SKM-1 (cell line): Measurements from ENCODE around the gene KLHL29.

ENCODE experiments used
- DNase-seq: peaks from one replicate; lab custom pipeline; 2025; ENCODE audit not compliant: unreplicated experiment; lab: John Stamatoyannopoulos, UW

Gene KLHL29

GRCh38 chr2:23645230-23645808, 260.3 kb downstream of the KLHL29 start:
- DNase-seq: no peak

GRCh38 chr2:23647563-23647962, 262.6 kb downstream of the KLHL29 start:
- no peak for DNase-seq

DNA sequence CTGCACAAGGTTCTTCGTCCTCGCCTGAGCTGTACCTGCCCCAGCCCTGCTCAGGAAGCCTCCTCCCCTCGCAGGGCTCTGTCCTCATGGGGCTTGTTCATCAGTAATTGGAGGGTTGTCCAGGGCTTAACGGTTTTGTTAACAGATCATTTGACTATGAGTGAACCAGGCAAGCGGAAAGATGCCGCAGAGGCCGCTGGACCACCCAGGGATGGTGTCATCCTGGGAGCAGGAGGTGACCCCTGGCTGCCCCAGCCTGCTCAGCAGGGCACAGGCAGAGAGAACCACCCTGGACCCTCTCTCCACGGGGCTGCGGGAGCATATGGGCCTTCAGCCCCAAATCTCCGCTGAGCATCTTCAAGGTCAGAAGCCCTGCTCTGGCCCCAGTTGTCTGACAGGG, 264.3 kb downstream of the KLHL29 start:
- DNase-seq: no peak

DNA sequence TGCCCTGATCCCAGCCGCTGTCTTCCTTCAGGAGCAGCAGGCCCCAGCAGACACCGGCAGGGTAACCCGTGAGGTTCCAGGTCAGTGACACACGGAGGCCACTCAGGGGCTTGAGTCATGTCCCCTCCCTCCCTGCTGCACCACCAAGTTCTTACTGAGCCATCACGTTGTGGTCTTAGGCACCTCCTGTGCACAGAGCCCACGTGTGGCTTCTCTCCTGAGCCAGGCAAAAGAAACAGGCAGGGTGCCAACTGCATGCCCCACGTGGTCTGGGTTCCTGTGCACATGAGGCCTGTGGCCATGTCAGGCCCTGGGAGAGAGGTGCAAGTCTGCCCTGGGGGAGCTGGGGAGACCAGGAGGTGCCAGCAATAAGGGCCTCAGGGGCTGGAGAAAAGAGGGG, 264.8 kb downstream of the KLHL29 start:
- DNase-seq: no peak

GRCh38 chr2:23651187-23652080, 266.5 kb downstream of the KLHL29 start:
- DNase-seq: no peak

GRCh38 chr2:23653326-23653725, 268.3 kb downstream of the KLHL29 start:
- DNase-seq: no peak

DNA sequence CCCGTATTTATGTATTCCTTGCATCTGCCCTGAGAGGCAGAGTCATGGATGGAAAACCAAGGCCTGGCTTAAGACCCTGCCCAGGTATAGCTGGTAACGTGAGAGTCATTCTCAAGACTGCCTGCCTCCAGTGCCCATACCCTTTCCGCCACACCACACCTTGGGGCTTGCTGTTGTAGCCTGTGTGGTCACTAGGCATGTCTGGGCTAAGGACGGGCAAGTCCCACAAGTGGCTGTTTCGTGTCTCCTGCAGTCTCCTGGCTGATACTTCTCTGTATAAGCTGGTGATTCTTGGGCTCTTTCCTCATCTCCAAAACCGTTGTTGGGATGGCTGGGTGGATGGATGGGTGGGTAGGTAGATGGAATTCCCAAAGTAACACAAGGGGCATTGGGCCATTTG, 269.8 kb downstream of the KLHL29 start:
- DNase-seq: no peak

DNA sequence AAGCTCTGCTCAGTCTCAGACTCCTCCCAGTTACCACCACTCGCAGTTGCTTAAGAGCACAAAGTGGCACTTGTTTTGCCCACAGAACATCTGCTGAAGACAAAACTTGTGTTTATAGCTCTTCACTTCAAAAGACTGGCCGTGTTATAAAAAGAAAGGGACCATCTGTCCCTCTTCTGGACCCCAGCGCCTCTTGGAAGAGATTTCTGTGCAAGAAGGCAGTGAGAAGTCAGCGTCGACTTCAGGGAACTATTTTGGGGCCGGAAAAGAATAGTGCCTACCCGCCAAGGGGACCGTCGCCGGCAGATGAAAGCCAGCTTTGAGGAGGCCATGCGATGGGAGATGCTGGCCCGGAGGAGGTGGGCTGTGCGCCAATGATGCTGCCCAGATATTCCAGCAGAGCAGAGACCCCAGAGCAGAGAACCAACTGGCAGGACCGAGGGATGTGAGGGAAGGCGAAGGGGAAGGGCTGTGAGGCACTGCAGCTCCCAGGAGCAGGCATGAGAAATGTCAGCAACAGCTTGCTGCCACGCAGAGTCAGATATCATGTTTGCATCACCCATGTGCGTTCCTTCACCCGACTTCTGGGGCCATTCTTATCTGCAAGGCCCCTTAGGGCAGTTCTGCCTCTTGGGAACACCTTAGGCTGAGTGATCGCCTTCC, 271.1 kb downstream of the KLHL29 start:
- no peak for DNase-seq

- no peak for DNase-seq
Measured at GRCh38 chr2:23656597-23656973, 271.6 kb downstream of the KLHL29 start.

GRCh38 chr2:23657371-23657770, 272.4 kb downstream of the KLHL29 start:
- DNase-seq: no peak

GRCh38 chr2:23657934-23658333, 273.0 kb downstream of the KLHL29 start:
- DNase-seq: no peak

GRCh38 chr2:23658466-23658942, 273.5 kb downstream of the KLHL29 start:
- DNase-seq: no peak

DNA sequence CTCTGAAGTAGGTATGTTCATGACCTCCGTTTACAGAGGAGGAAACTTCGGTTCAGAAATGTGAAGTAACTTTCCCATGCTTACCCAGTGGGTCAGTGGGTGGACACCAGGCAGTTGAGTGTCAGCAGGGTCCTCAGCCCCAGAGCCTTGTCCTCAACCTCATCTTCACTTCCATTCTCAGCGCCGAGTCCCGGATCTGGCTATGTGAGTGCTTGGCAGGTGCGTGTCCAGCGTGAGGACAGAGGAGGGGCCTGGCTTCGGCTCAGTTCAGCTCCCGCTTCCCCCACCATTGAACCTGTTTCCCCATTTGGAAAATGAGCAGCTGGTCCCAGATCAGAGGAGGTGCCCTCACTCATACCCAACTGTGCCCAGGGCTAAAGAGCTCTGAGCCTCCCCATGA, 274.3 kb downstream of the KLHL29 start:
- no peak for DNase-seq

DNA sequence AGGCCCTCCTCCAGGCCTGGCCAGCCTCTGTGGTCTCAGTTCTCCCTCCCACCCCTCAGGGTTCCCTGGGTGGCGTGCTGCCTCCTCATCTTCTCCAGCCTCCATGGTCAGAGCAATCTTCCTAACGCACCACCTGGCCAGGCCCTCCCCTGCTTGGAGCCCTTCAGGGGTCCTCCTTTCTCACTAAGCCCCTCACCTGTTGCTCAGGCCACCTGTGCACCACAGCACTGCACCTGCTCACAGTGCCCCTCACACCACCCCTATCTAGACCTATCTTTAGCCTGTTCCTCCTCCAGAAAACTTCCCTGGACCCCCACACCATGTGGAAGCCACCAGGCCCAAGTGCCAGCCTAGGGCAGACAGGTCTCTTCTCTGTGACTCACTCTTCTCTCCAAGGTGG, 274.8 kb downstream of the KLHL29 start:
- no peak for DNase-seq

DNA sequence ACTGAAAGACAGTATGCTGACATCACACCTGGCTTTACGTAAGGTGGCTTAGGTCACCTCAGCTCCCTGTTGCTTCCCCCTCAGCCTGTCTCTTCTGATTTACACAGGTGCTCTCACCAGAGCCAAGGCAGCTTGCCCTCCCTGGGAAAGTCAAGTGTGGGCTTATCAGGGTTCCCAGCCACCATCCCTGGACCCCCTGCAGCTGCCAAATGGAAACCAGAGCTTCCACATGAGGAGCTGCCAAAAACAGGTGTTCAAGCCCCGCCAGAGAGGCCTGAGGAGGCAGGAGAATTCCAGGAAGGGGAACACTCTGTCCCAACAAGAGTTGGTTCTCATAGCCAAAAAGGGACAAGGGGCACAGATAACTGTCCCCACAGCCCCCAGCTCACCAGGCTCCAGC, 275.3 kb downstream of the KLHL29 start:
- DNase-seq: no peak

DNA sequence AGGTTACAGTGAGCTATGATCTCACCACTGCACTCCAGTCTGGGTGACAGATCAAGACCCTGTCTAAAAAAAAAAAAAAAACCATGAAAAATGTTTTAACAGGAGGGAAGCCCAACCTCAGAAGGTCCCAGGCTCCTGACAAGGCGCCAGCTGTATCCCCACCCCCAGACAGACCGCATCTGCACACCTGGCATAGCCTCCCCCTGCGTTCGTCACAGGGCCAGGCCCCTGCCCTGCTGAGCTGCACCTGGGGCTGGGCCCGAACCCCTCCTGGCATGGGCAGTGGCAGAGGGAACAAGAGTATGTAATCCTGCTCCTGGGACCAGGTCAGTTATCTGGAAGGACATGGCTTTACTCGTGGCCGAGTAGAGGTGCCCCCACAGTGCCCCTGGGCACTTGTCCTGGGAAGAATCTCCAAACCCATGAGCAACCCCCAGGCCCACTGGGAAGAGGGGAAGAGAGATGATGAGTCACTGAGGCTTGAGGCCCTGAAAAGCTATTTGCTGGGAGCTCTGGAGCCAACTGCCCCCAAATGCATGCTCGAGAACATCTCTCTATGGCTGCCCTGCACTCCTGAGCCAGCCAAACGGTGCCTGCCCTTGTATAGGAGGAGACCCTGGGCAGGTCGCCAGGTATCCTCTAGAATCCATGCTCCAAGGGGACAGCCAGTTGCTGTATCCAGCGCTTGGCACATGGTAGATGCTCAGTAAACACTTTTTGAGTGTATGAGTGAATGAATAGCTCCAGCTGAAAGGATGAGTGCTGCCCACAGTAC, 276.5 kb downstream of the KLHL29 start:
- DNase-seq: no peak

DNA sequence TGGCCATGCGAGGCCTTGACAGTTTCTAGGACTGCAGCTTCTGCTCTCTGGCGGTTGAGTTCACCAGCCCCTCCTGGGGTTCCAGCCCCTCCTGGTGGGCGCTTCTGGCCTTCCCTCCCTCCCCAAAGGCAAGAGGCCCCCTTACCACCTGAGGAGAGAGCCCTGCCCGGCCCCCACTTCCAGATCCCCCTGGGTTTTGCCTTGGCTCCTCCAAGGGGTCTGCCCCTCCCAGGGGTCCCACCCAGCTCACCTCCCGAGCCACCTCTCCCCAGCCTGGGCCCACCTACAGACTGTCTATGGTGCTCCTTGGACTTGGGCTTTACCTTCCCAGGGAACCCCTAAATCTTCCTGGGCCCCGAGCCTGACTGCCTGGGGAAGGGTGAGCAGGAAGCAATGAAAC, 277.5 kb downstream of the KLHL29 start:
- no peak for DNase-seq

- DNase-seq: no peak
Measured at GRCh38 chr2:23662941-23663920, 278.3 kb downstream of the KLHL29 start.

DNA sequence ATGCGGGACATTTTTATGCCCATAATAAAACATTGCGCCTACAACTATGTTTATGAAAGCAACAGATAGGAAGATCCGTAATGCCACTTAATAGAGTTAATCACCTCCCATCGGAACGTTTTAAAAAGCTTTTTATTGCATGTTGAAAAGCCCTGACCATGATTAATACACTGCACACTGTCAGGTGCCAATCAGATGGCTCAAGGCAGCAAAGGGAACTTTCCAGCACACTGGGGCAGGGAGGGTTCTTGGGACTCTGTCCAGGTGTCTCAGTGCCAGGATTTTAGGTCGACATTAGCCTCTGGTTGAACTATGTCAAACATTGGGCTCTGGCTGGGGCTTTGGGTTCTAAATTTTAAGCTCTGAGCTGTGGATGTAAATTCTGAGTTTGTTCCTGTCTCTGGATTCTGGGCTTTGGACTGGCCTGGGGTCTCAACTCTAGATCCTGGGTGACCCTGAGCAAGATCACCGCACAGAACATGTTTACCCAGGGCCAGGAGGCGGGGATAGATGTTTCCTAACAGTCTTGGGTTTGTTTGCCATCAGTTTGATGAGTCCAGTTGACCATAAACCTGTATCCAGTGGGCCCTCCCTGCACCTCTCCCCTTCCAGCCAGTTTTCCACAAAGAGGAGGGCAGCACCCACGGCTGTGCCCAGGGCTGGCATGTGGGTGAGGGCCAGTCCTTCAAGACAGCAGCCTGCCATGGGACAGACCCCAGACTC, 279.2 kb downstream of the KLHL29 start:
- no peak for DNase-seq
